CD4-positive, alpha-beta T cell (primary cell): ENCODE measurements around the gene ATXN1. TPM values are rescaled to one million over a fixed set of nuclear protein-coding genes. Genes with fewer than 3 reads are reported as not detected.

Experiments used
- ATAC-seq: fragments of 200-7000 bp; cut with Tn5 transposase; one replicate; pipeline ENCODE4 v1.10.0; 2022; ENCODE audit warnings: mild to moderate bottlenecking; ENCODE audit not compliant: poor library complexity
- CTCF ChIA-PET: fragments of 350-600 bp; sonication (Branson Sonifier 250); formaldehyde crosslinking; loops from one replicate; lab custom pipeline; 2021; ENCODE audit warnings: antibody characterized with exemption, inconsistent platforms; lab: Charles Lee
- POLR2A ChIA-PET: fragments of 350-600 bp; sonication (Branson Sonifier 250); formaldehyde crosslinking; loops from one replicate; lab custom pipeline; 2021; ENCODE audit warnings: antibody characterized with exemption, inconsistent platforms; lab: Charles Lee
- DNase-seq, 14 experiments: peaks; one replicate each; pipeline ENCODE4 v3.0.0-alpha.2; 2013 to 2020; ENCODE audit warnings: mixed read lengths in 2 of 14
- H3K27ac ChIP-seq, 2 donors: one replicate each; pipeline versions ENCODE4 v1.5.1 to v1.7.0; 2013; ENCODE audit warnings: low read length in 2 of 2, low read depth in 1 of 2, mild to moderate bottlenecking in 1 of 2
- H3K27me3 ChIP-seq, 2 experiments: 1 replicate in 1 of 2; 2 replicates in 1 of 2; pipeline versions ENCODE4 v1.6.1 to v1.7.0; 2013; ENCODE audit warnings: low read length in 2 of 2, control low read depth in 1 of 2, mild to moderate bottlenecking in 1 of 2, moderate library complexity in 1 of 2; ENCODE audit not compliant: insufficient read depth in 2 of 2, control insufficient read depth in 1 of 2
- H3K36me3 ChIP-seq: one replicate; pipeline ENCODE4 v1.6.1; 2013; ENCODE audit warnings: low read length, control low read depth; ENCODE audit not compliant: insufficient read depth
- H3K4me1 ChIP-seq: one replicate; pipeline ENCODE4 v1.6.1; 2013; ENCODE audit warnings: low read length, control low read depth; ENCODE audit not compliant: insufficient read depth
- H3K4me3 ChIP-seq: one replicate; pipeline ENCODE4 v1.5.1; 2013; ENCODE audit warnings: mild to moderate bottlenecking, low read length, moderate library complexity
- H3K9me3 ChIP-seq, 2 experiments: 1 replicate in 1 of 2; 2 replicates in 1 of 2; pipeline versions ENCODE4 v1.6.1 to v1.7.0; 2013; ENCODE audit warnings: low read length in 2 of 2, mild to moderate bottlenecking in 2 of 2, control low read depth in 1 of 2, moderate library complexity in 1 of 2; ENCODE audit not compliant: control insufficient read depth in 1 of 2, insufficient read depth in 1 of 2
- H3K27ac Mint-ChIP-seq: one replicate; pipeline ENCODE4 v1.8.0; 2020; ENCODE audit warnings: mixed read lengths
- H3K27me3 Mint-ChIP-seq: one replicate; pipeline ENCODE4 v1.8.0; 2021; ENCODE audit warnings: mixed read lengths
- H3K36me3 Mint-ChIP-seq: one replicate; pipeline ENCODE4 v1.8.0; 2021; ENCODE audit warnings: low read depth, mixed read lengths
- H3K4me1 Mint-ChIP-seq: one replicate; pipeline ENCODE4 v1.8.0; 2021; ENCODE audit warnings: low read depth, mixed read lengths
- H3K4me3 Mint-ChIP-seq: one replicate; pipeline ENCODE4 v1.8.0; 2020; ENCODE audit warnings: mild to moderate bottlenecking, mixed read lengths
- H3K9me3 Mint-ChIP-seq: one replicate; pipeline ENCODE4 v1.8.0; 2020; ENCODE audit warnings: mixed read lengths
- intact Hi-C, 2 experiments: fragments of 100-400 bp; cut with DNase I in 1 of 2; cut with micrococcal nuclease in 1 of 2; formaldehyde crosslinking; loops; one replicate each; pipeline versions ENCODE4 v1.15.1 to v1.9.0; 2023 to 2025; cut with DNase I, micrococcal nuclease
- total RNA-seq, 174 experiments: library from RNA in 2 of 174; stranded (reverse) in 2 of 174; gene quantifications; one replicate each; pipeline ENCODE4 v1.2.3 and lab custom pipeline; 2021 to 2026
- TF ChIP-seq, protein P1 (sequence below): fragments of 200-600 bp; IDR thresholded peaks from one replicate; pipeline ENCODE4 v1.8.0; 2022; ENCODE audit warnings: antibody characterized with exemption, mild to moderate bottlenecking

ATXN1 gene
- total RNA-seq, 2 experiments from 2014 or later: 74.2 to 76.7 TPM

DNA sequence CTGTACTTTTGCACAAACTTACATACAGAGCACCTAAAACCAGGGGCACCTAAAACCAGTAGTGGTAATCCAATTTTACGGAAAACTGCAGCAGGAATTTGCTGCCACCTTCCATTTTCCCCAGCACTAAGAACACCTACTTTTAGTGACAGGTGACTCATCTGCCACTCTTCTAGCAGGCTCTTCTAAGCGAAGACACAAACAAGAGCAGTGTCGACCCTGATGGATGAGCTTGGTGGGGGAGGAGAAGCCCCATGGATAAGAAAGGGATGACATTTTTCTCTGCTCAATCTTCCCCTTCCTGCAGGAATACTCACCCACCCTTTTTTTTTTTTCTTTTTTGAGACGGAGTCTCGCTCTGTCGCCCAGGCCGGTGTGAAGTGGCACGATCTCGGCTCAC lies 406.0 kb downstream of the ATXN1 start:
- Mint-ChIP-seq H3K36me3 (no peaks in the 10 kb centered on the region), H3K27me3 (no peaks in the 10 kb centered on the region), H3K27ac (no peak overlapping the region), H3K9me3 (no peaks in the 10 kb centered on the region), H3K4me3 (no peak overlapping the region), H3K4me1 (no peaks in the 10 kb centered on the region)
- Histone ChIP-seq H3K36me3 (no peaks in the 10 kb centered on the region), H3K9me3 (no peaks in the 10 kb centered on the region), H3K4me3 (no peak overlapping the region), H3K27me3 (no peaks in the 10 kb centered on the region), H3K4me1 (no peaks in the 10 kb centered on the region), H3K27ac (no peak overlapping the region)
- ChIA-PET POLR2A (no interaction called here), CTCF (no interaction called here)
- intact Hi-C loops: no loop called here
- DNase-seq (no peak), ATAC-seq (no peak)
- TF ChIP-seq, protein P1, sequence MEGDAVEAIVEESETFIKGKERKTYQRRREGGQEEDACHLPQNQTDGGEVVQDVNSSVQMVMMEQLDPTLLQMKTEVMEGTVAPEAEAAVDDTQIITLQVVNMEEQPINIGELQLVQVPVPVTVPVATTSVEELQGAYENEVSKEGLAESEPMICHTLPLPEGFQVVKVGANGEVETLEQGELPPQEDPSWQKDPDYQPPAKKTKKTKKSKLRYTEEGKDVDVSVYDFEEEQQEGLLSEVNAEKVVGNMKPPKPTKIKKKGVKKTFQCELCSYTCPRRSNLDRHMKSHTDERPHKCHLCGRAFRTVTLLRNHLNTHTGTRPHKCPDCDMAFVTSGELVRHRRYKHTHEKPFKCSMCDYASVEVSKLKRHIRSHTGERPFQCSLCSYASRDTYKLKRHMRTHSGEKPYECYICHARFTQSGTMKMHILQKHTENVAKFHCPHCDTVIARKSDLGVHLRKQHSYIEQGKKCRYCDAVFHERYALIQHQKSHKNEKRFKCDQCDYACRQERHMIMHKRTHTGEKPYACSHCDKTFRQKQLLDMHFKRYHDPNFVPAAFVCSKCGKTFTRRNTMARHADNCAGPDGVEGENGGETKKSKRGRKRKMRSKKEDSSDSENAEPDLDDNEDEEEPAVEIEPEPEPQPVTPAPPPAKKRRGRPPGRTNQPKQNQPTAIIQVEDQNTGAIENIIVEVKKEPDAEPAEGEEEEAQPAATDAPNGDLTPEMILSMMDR: no peak

DNA sequence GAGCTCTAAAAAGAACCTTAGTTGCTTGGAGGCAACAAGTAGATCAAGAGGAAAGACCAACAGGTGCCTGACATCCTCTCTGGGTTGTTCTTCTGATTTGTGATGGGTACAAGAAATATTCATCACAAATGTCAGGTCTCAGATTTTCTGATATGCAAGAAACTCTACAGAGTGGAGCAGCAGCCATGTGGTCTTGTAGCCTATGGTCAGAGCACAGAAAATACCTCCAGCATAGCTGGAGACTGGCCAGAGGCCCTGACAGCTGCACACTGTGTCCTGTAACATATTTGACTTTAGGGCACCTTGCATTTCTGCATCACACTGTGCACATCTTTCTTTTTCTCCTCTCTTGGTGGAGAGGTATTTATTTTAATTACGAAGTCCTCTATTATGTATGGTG lies 406.6 kb downstream of the ATXN1 start:
- Mint-ChIP-seq H3K4me3 (no peak overlapping the region), H3K27ac (no peak overlapping the region), H3K27me3 (no peaks in the 10 kb centered on the region), H3K9me3 (no peaks in the 10 kb centered on the region), H3K4me1 (no peaks in the 10 kb centered on the region), H3K36me3 (no peaks in the 10 kb centered on the region)
- ChIA-PET POLR2A (no interaction called here), CTCF (interaction anchor here (1.2 to 1.5 kb wide), 2 partner anchors 23 to 42 kb away, joined by 3 read pairs; no protein-coding TSS in a partner anchor)
- H3K4me1 ChIP-seq: no peaks in the 10 kb centered on the region
- ATAC-seq (no peak), DNase-seq (no peak)
- H3K27ac ChIP-seq: no peak overlapping the region
- no peaks in the 10 kb centered on the region for H3K9me3 ChIP-seq
- intact Hi-C loops: no loop called here
- H3K4me3 ChIP-seq: no peak overlapping the region
- no peaks in the 10 kb centered on the region for H3K27me3 ChIP-seq
- TF ChIP-seq, protein P1: no peak
- H3K36me3 ChIP-seq: no peaks in the 10 kb centered on the region

DNA sequence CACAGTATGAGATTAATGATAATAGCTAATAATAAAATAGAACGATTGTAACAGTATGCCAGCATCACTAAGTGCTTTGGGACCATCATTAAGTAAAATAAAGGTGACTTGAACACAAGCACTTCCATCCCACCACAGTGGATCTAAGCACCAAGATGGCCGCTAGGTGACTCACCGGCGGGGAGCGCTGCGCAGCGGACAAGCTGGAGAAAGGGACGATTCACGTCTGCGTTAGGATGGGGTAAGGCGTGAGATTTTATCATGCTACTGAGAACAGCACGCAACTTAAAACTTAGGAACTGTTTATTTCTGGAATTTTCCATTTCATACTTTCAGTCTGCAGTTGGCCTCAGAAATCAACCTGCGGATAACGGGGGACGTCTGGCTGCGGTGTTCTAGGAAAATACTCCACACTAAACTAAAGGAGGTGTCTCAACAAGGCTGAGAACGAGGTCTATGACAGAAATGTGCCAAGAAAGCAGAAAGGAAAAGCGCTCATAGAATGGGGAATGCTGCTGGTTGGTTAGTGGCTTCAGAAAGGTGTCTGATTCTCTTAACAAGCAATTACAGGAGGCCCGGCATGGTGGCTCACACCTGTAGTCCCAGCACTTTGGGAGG lies 408.3 kb downstream of the ATXN1 start:
- Histone ChIP-seq H3K36me3 (peaks cover 2% of the 10 kb centered on the region), H3K27ac (no peak overlapping the region), H3K9me3 (no peaks in the 10 kb centered on the region), H3K27me3 (no peaks in the 10 kb centered on the region), H3K4me3 (no peak overlapping the region), H3K4me1 (no peaks in the 10 kb centered on the region)
- H3K4me3 Mint-ChIP-seq: no peak overlapping the region
- ATAC-seq (no peak), DNase-seq (no peak)
- POLR2A ChIA-PET: no interaction called here
- CTCF ChIA-PET: interaction anchor here (1.5 kb wide), 1 partner anchor 40 kb away, joined by 3 read pairs; no protein-coding TSS in a partner anchor
- H3K36me3 Mint-ChIP-seq: no peaks in the 10 kb centered on the region
- no peaks in the 10 kb centered on the region for H3K9me3 Mint-ChIP-seq
- TF ChIP-seq, protein P1: no peak
- H3K27ac Mint-ChIP-seq: no peak overlapping the region
- no peaks in the 10 kb centered on the region for H3K27me3 Mint-ChIP-seq
- intact Hi-C loops: no loop called here
- no peaks in the 10 kb centered on the region for H3K4me1 Mint-ChIP-seq
